Tibial nerve (tissue), 3 donors: ENCODE data around the gene EAF1.

Source experiments
- POLR2A ChIP-seq, 2 donors: fragments of 450-650 bp; IDR thresholded peaks; one replicate each; pipeline ENCODE4 v1.6.1; 2017; ENCODE audit warnings: antibody characterized with exemption in 2 of 2, mild to moderate bottlenecking in 2 of 2, moderate library complexity in 2 of 2
- TF ChIP-seq, protein P1 (sequence below), 5 experiments: fragments of 200-600 bp in 3 of 5; fragments of 450-650 bp in 2 of 5; sonication (generic) in 3 of 5; IDR thresholded peaks; one replicate each; pipeline ENCODE4 v1.5.1; 2016 to 2019; ENCODE audit warnings: antibody characterized with exemption in 5 of 5, mild to moderate bottlenecking in 3 of 5, moderate library complexity in 2 of 5

DNA sequence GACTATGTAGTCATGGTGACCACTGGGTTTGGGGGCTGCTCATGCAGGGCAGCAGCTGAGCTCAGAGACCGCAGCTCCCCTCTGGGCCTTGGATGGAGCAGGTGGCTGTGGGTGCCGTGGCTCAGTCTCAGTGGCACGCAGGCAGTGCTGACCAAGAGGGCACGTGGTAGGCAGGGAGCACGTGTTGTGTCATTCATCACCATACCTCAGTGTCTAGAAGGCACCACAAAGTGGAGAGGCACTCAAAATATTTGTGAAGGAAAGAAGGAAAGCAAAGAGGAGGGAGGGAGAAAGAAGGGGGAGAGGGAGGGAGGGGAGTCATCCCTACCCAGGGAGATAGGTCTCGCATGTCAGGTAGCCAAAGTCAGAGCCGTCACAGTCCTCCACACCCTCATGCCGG is 26.1 kb downstream of the EAF1 start:
- TF ChIP-seq, protein P1, sequence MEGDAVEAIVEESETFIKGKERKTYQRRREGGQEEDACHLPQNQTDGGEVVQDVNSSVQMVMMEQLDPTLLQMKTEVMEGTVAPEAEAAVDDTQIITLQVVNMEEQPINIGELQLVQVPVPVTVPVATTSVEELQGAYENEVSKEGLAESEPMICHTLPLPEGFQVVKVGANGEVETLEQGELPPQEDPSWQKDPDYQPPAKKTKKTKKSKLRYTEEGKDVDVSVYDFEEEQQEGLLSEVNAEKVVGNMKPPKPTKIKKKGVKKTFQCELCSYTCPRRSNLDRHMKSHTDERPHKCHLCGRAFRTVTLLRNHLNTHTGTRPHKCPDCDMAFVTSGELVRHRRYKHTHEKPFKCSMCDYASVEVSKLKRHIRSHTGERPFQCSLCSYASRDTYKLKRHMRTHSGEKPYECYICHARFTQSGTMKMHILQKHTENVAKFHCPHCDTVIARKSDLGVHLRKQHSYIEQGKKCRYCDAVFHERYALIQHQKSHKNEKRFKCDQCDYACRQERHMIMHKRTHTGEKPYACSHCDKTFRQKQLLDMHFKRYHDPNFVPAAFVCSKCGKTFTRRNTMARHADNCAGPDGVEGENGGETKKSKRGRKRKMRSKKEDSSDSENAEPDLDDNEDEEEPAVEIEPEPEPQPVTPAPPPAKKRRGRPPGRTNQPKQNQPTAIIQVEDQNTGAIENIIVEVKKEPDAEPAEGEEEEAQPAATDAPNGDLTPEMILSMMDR (IDR thresholded peaks at IDR 0.05), result no peak
- TF ChIP-seq POLR2A (IDR thresholded peaks at IDR 0.05), result no peak
